ENCODE data around the gene ACTRT2. TPM values are rescaled to one million over a fixed set of nuclear protein-coding genes. Genes with fewer than 3 reads are reported as not detected.

Gene ACTRT2
- polyA plus RNA-seq, 1 experiment = not detected

DNA sequence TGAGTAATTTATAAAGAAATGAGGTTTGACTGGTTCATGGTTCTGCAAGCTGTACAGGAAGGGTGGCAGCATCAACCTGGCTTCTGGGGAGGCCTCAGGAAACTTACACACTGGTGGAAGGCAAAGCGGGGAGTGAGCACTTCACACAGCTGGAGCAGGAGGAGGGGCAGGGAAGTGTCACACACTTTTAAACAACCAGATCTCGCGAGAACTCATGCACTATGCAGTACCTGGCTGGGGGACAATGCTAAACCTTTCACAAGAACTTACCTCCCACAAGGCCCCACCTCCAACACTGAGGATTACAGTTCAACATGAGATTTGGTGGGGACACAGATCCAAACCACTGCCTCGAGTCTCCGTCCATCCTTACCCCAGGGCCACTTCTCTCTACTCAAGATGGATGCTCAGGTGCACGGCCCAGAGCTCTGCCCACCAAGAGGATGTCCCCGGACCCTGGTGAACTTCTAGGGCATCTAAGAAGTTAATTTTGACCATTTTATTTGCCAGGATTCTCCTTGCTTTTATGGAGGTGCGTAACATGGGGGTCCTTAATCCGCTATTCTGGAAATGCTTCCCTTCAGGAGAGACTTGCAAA is 22.7 kb upstream of the ACTRT2 start:
- ChIA-PET POLR2A (no interaction called here), CTCF (no interaction called here)
- TF ChIP-seq, protein P1, sequence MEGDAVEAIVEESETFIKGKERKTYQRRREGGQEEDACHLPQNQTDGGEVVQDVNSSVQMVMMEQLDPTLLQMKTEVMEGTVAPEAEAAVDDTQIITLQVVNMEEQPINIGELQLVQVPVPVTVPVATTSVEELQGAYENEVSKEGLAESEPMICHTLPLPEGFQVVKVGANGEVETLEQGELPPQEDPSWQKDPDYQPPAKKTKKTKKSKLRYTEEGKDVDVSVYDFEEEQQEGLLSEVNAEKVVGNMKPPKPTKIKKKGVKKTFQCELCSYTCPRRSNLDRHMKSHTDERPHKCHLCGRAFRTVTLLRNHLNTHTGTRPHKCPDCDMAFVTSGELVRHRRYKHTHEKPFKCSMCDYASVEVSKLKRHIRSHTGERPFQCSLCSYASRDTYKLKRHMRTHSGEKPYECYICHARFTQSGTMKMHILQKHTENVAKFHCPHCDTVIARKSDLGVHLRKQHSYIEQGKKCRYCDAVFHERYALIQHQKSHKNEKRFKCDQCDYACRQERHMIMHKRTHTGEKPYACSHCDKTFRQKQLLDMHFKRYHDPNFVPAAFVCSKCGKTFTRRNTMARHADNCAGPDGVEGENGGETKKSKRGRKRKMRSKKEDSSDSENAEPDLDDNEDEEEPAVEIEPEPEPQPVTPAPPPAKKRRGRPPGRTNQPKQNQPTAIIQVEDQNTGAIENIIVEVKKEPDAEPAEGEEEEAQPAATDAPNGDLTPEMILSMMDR (IDR thresholded peaks at IDR 0.05; ENCODE audit: insufficient read depth, low read depth, low read length) = no peak
- no peaks in the 10 kb centered on the region for H3K27me3 ChIP-seq (ENCODE audit: control insufficient read depth, insufficient read depth, low read length)
- H3K36me3 ChIP-seq (ENCODE audit: control insufficient read depth, insufficient read depth, low read length) = no peaks in the 10 kb centered on the region
- no peak for DNase-seq (ENCODE audit: low read depth)
- H3K4me3 ChIP-seq (ENCODE audit: low read depth, low read length) = no peak overlapping the region

DNA sequence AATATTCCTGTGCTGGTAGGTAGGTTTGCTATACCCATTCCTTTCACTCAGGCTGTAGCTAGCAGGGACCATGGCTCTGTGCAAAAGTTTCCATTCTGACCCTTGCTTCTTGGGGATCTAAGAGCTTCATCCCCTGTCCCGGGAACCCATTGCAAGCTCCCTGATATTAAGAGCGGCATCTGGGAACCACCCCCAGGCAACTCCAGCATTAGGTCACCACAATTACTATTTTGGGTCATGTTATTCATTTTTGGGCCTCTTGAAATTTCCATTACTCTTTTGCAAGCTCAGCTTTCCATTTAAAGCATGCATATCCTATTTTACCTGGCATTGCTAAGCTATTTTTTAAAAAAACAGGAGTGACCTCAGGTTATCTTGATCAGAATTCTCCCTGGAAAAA is 22.1 kb upstream of the ACTRT2 start:
- Histone ChIP-seq H3K27me3 (ENCODE audit: control insufficient read depth, insufficient read depth, low read length) (no peaks in the 10 kb centered on the region), H3K4me3 (ENCODE audit: low read depth, low read length) (no peak overlapping the region), H3K36me3 (ENCODE audit: control insufficient read depth, insufficient read depth, low read length) (no peaks in the 10 kb centered on the region)
- CTCF ChIA-PET = no interaction called here
- DNase-seq (ENCODE audit: low read depth) = no peak
- TF ChIP-seq, protein P1 (IDR thresholded peaks at IDR 0.05; ENCODE audit: insufficient read depth, low read depth, low read length) = no peak
- POLR2A ChIA-PET = no interaction called here

DNA sequence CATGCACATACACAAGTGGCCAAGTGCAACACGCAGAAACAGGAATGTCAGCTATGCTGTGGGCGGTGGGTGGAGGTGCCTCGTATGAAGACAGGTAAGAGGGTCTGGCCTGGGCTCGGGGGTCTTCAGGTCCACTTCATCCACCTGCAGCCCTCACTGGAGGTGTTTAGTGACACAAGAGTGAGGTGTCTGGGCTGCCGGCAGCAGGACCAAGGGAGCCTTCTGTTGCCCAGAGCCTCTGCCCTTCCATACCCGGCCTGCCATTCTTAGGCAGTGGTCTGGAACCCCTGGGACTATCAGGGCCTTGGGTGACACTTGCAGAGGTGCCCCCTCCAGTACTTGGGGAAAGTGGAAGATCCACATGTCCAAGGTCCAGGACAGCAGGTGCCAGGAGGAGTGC is 21.7 kb upstream of the ACTRT2 start:
- TF ChIP-seq, protein P1 (IDR thresholded peaks at IDR 0.05; ENCODE audit: insufficient read depth, low read depth, low read length) = no peak
- H3K27me3 ChIP-seq (ENCODE audit: control insufficient read depth, insufficient read depth, low read length) = no peaks in the 10 kb centered on the region
- ChIA-PET POLR2A (no interaction called here), CTCF (no interaction called here)
- H3K36me3 ChIP-seq (ENCODE audit: control insufficient read depth, insufficient read depth, low read length) = no peaks in the 10 kb centered on the region
- no peak overlapping the region for H3K4me3 ChIP-seq (ENCODE audit: low read depth, low read length)
- DNase-seq (ENCODE audit: low read depth) = no peak

DNA sequence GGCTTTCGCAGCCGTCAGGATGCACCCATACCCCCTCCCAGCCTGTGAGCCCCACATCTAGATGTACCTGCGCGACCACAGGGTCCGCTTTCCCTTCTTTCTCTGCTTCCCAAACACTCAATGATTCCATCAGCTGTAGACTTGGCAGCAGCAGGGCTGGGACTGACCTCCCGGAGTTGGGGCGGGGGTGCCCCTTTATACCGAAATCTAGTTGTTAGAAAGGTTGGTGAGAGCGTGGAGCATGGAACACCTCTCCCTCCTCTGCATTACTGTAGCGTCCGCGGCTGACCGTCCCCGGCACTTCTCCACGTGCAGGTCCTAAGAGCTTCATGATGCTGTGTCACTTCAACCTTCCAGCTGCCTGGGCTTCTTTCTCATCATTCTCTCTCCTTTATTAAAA is 21.1 kb upstream of the ACTRT2 start:
- POLR2A ChIA-PET = no interaction called here
- Histone ChIP-seq H3K27me3 (ENCODE audit: control insufficient read depth, insufficient read depth, low read length) (no peaks in the 10 kb centered on the region), H3K36me3 (ENCODE audit: control insufficient read depth, insufficient read depth, low read length) (no peaks in the 10 kb centered on the region), H3K4me3 (ENCODE audit: low read depth, low read length) (no peak overlapping the region)
- no peak for DNase-seq (ENCODE audit: low read depth)
- TF ChIP-seq, protein P1 (IDR thresholded peaks at IDR 0.05; ENCODE audit: insufficient read depth, low read depth, low read length) = no peak
- CTCF ChIA-PET = no interaction called here

DNA sequence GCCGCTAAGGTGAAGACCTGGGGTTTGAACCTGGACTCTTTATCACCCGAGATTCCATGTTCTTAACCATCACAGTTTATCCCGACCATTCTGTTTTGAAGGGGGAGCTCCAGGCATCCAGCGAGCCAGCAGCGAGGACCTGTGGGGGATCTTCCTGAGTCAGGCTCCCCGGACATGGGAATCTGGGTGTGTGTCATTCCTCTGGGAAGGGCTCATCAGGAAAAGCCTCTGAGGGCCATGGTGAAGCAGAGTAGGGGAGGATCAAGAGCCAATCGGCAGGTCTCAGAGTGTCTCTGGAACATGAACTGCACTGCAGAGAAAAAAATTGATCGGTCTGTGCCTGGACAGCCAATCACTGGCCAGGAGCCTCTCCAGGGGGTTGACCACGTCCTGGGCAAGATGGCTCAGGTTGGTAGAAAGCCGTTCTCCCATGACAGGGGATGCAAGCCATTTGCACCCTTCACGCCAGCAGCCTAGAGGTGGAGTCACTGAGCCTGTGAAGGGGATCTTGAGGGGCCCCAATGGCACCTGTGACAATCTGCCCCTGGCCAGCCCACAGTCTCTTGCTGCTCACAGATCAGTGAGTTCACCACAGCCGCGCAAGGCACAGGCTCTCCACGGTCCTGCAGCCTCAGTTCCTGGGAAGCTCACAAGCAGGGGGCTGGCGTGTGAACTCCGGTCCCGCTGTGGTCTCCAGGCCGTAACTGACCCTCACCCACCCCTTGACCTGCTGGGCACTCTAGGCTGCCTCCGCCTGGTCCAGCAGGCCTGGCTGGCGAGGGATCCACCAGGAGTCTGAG is 20.4 kb upstream of the ACTRT2 start:
- no peak for DNase-seq (ENCODE audit: low read depth)
- CTCF ChIA-PET = no interaction called here
- TF ChIP-seq, protein P1 (IDR thresholded peaks at IDR 0.05; ENCODE audit: insufficient read depth, low read depth, low read length) = no peak
- no peaks in the 10 kb centered on the region for H3K27me3 ChIP-seq (ENCODE audit: control insufficient read depth, insufficient read depth, low read length)
- POLR2A ChIA-PET = no interaction called here
- no peaks in the 10 kb centered on the region for H3K36me3 ChIP-seq (ENCODE audit: control insufficient read depth, insufficient read depth, low read length)
- H3K4me3 ChIP-seq (ENCODE audit: low read depth, low read length) = no peak overlapping the region

Data from BJ (cell line).